IMR-90 (cell line): ENCODE results near the gene LEKR1. TPM values are rescaled to one million over a fixed set of nuclear protein-coding genes. Genes with fewer than 3 reads are reported as not detected.

Experiments used
- ATAC-seq: fragments of 200-7000 bp; cut with Tn5 transposase; 2 replicates; pipeline ENCODE4 v1.9.1; 2020; ENCODE audit warnings: low read depth, mild to moderate bottlenecking, moderate library complexity
- BruUV-seq: library from RNA; stranded (reverse); fragments of 400-500 nt; replicated peaks from 2 replicates; lab custom pipeline; 2021; lab: Mats Ljungman, UMichigan
- CTCF ChIA-PET: fragments of 300-600 bp; formaldehyde crosslinking; extraction: SDS; loops from one replicate; lab custom pipeline; 2021; ENCODE audit warnings: antibody characterized with exemption; lab: Yijun Ruan, JAX
- POLR2A ChIA-PET: fragments of 300-600 bp; sonication (Branson Sonifier 250); formaldehyde crosslinking; loops from one replicate; lab custom pipeline; 2022; ENCODE audit warnings: antibody characterized with exemption; ENCODE audit not compliant: unreplicated experiment; lab: Charles Lee
- DNase-seq: peaks from one replicate; pipeline ENCODE4 v3.0.0; 2013
- H2AFZ ChIP-seq: replicated peaks from 2 replicates; pipeline ENCODE3; 2013; ENCODE audit warnings: low read length, mild to moderate bottlenecking; ENCODE audit not compliant: poor library complexity
- H2AK5ac ChIP-seq: 2 replicates; pipeline ENCODE4 v1.6.1; 2013; ENCODE audit warnings: low read depth, low read length, inconsistent platforms
- H2AK9ac ChIP-seq: replicated peaks from 2 replicates; pipeline ENCODE3; 2013; ENCODE audit warnings: mild to moderate bottlenecking, low read depth, low read length, moderate library complexity; ENCODE audit not compliant: poor library complexity
- H2BK120ac ChIP-seq: 2 replicates; pipeline ENCODE4 v1.6.1; 2013; ENCODE audit warnings: low read depth, low read length, inconsistent platforms
- H2BK15ac ChIP-seq: 3 replicates; pipeline ENCODE4 v1.6.1; 2013; ENCODE audit warnings: low read depth, low read length, inconsistent platforms
- H2BK20ac ChIP-seq: 2 replicates; pipeline ENCODE4 v1.6.1; 2013; ENCODE audit warnings: low read depth, mild to moderate bottlenecking, inconsistent platforms, low read length, moderate library complexity
- H2BK5ac ChIP-seq: 2 replicates; pipeline ENCODE4 v1.6.1; 2013; ENCODE audit warnings: mild to moderate bottlenecking, low read depth, low read length, inconsistent platforms; ENCODE audit not compliant: poor library complexity, severe bottlenecking
- H3K14ac ChIP-seq: replicated peaks from 2 replicates; pipeline ENCODE4 v1.6.1; 2013; ENCODE audit warnings: low read depth, low read length, inconsistent platforms
- H3K18ac ChIP-seq: 2 replicates; pipeline ENCODE4 v1.6.1; 2013; ENCODE audit warnings: low read depth, low read length, control low read depth
- H3K23ac ChIP-seq: 2 replicates; pipeline ENCODE4 v1.6.1; 2013; ENCODE audit warnings: low read depth, low read length, inconsistent platforms
- H3K27ac ChIP-seq: 2 replicates; pipeline ENCODE4 v1.5.1; 2013; ENCODE audit warnings: mild to moderate bottlenecking, control low read depth, low read length; ENCODE audit not compliant: insufficient read depth
- H3K27me3 ChIP-seq: 2 replicates; pipeline ENCODE4 v1.6.1; 2013; ENCODE audit warnings: low read length; ENCODE audit not compliant: control insufficient read depth, insufficient read depth
- H3K36me3 ChIP-seq: 2 replicates; pipeline ENCODE4 v1.6.1; 2013; ENCODE audit warnings: low read length, mixed read lengths; ENCODE audit not compliant: control insufficient read depth, insufficient read depth
- H3K4ac ChIP-seq: 2 replicates; pipeline ENCODE4 v1.6.1; 2013; ENCODE audit warnings: low read depth, low read length, inconsistent platforms
- H3K4me1 ChIP-seq: 2 replicates; pipeline ENCODE4 v1.6.1; 2013; ENCODE audit warnings: low read length, mixed read lengths; ENCODE audit not compliant: control insufficient read depth, insufficient read depth
- H3K4me2 ChIP-seq: 2 replicates; pipeline ENCODE4 v1.6.1; 2013; ENCODE audit warnings: low read depth, mild to moderate bottlenecking, control low read depth, low read length, moderate library complexity
- H3K4me3 ChIP-seq: 2 replicates; pipeline ENCODE4 v1.5.1; 2013; ENCODE audit warnings: low read depth, mild to moderate bottlenecking, control low read depth, low read length, moderate library complexity; ENCODE audit not compliant: insufficient read depth
- H3K56ac ChIP-seq: 2 replicates; pipeline ENCODE4 v1.6.1; 2013; ENCODE audit warnings: low read length, inconsistent platforms; ENCODE audit not compliant: insufficient read depth; ENCODE audit errors: extremely low read depth
- H3K79me1 ChIP-seq, 2 experiments: 2 replicates each; pipeline ENCODE4 v1.6.1; 2013; ENCODE audit warnings: low read length in 2 of 2, inconsistent platforms in 1 of 2, low read depth in 1 of 2
- H3K9ac ChIP-seq: 2 replicates; pipeline ENCODE4 v1.6.1; 2013; ENCODE audit warnings: low read depth, low read length, control low read depth
- H3K9me1 ChIP-seq: 2 replicates; pipeline ENCODE4 v1.6.1; 2013; ENCODE audit warnings: low read length, inconsistent platforms; ENCODE audit not compliant: insufficient read depth
- H3K9me3 ChIP-seq: 2 replicates; pipeline ENCODE4 v1.6.1; 2013; ENCODE audit warnings: low read length; ENCODE audit not compliant: control insufficient read depth, insufficient read depth
- H4K20me1 ChIP-seq: 2 replicates; pipeline ENCODE4 v1.6.1; 2013; ENCODE audit warnings: low read length, inconsistent platforms; ENCODE audit not compliant: insufficient read depth
- H4K5ac ChIP-seq: 2 replicates; pipeline ENCODE4 v1.6.1; 2013; ENCODE audit warnings: mild to moderate bottlenecking, low read depth, low read length, control low read depth
- H4K8ac ChIP-seq, 2 experiments: 2 replicates each; pipeline ENCODE4 v1.6.1; 2013; ENCODE audit warnings: low read depth in 2 of 2, low read length in 2 of 2, control low read depth in 1 of 2, inconsistent platforms in 1 of 2
- H4K91ac ChIP-seq: 2 replicates; pipeline ENCODE4 v1.6.1; 2013; ENCODE audit warnings: low read depth, low read length, inconsistent platforms; ENCODE audit not compliant: insufficient read depth
- BHLHE40 ChIP-seq: fragments of 150-350 bp; IDR thresholded peaks from 2 replicates; pipeline ENCODE4 v1.6.1; 2016; ENCODE audit warnings: mild to moderate bottlenecking, low read depth, low read length
- CEBPB ChIP-seq: IDR thresholded peaks from 2 replicates; pipeline ENCODE4 v1.6.1; 2012; ENCODE audit warnings: low read depth, low read length, improper control_type of control experiment
- CHD1 ChIP-seq: IDR thresholded peaks from 2 replicates; pipeline ENCODE4 v1.6.1; 2012; ENCODE audit warnings: low read depth, low read length, improper control_type of control experiment
- CTCF ChIP-seq: conservative IDR thresholded peaks from 2 replicates; pipeline ENCODE4 v1.5.1; 2012; ENCODE audit warnings: mild to moderate bottlenecking, low read depth, low read length, improper control_type of control experiment
- ELK1 ChIP-seq: fragments of 150-350 bp; IDR thresholded peaks from 2 replicates; pipeline ENCODE4 v1.6.1; 2016; ENCODE audit warnings: low read depth, mild to moderate bottlenecking, low read length, moderate library complexity, borderline replicate concordance
- FOS ChIP-seq: fragments of 150-350 bp; IDR thresholded peaks from 2 replicates; pipeline ENCODE4 v1.6.1; 2016; ENCODE audit warnings: low read depth, low read length
- MAFK ChIP-seq: IDR thresholded peaks from 2 replicates; pipeline ENCODE4 v1.6.1; 2012; ENCODE audit warnings: low read depth, low read length, improper control_type of control experiment
- MAZ ChIP-seq: IDR thresholded peaks from 2 replicates; pipeline ENCODE4 v1.6.1; 2012; ENCODE audit warnings: low read depth, mild to moderate bottlenecking, low read length, improper control_type of control experiment, moderate library complexity, borderline replicate concordance
- MXI1 ChIP-seq: IDR thresholded peaks from 2 replicates; pipeline ENCODE4 v1.6.1; 2012; ENCODE audit warnings: low read depth, mild to moderate bottlenecking, low read length, moderate library complexity, borderline replicate concordance
- NFE2L2 ChIP-seq: fragments of 150-350 bp; IDR thresholded peaks from 2 replicates; pipeline ENCODE4 v1.6.1; 2016; ENCODE audit warnings: low read depth, mild to moderate bottlenecking, low read length
- POLR2A ChIP-seq: IDR thresholded peaks from 2 replicates; pipeline ENCODE4 v1.6.1; 2012; ENCODE audit warnings: mild to moderate bottlenecking, low read depth, low read length
- RAD21 ChIP-seq: IDR thresholded peaks from 2 replicates; pipeline ENCODE4 v1.6.1; 2012; ENCODE audit warnings: low read length, improper control_type of control experiment
- RCOR1 ChIP-seq: IDR thresholded peaks from 2 replicates; pipeline ENCODE4 v1.6.1; 2012; ENCODE audit warnings: mild to moderate bottlenecking, low read length, improper control_type of control experiment; ENCODE audit not compliant: insufficient replicate concordance
- RFX5 ChIP-seq: IDR thresholded peaks from 2 replicates; pipeline ENCODE4 v1.8.0; 2012; ENCODE audit warnings: low read depth, mild to moderate bottlenecking, low read length, moderate library complexity
- SMC3 ChIP-seq: fragments of 150-350 bp; IDR thresholded peaks from 2 replicates; pipeline ENCODE4 v1.6.1; 2016; ENCODE audit warnings: low read depth, mild to moderate bottlenecking, antibody characterized with exemption, low read length, moderate library complexity
- WGBS, 2 experiments: methylation state at CpG; one replicate each; pipeline versions ENCODE4 v1.1.5 to v1.1.7; 2013; ENCODE audit warnings: missing lambda C conversion rate in 2 of 2; ENCODE audit not compliant: insufficient read length in 1 of 2; ENCODE audit errors: extremely low coverage in 2 of 2; 5-methylcytosine and 5-hydroxymethylcytosine counted together
- dilution Hi-C: fragments of 300-500 bp; cut with HindIII; formaldehyde crosslinking; loops from one replicate; pipeline ENCODE4 v1.14.3; 2018; ENCODE audit warnings: low sequenced_read_pairs; ENCODE audit not compliant: unreplicated experiment
- in situ Hi-C: fragments of 300-500 bp; cut with MboI; formaldehyde crosslinking; loops from 3 replicates; pipeline ENCODE4 v1.14.3; 2019; ENCODE audit warnings: low sequenced_read_pairs, inconsistent platforms, mixed read lengths
- intact Hi-C: fragments of 100-400 bp; cut with micrococcal nuclease; formaldehyde crosslinking; loops from 2 replicates; pipeline ENCODE4 v1.10.0; 2022
- polyA plus RNA-seq, 3 experiments: library from polyadenylated mRNA; depleted of rRNA; stranded (reverse); fragments of >200 nt; gene quantifications; 2 replicates each; pipeline ENCODE4 v1.2.3, GENCODE V29; 2012; ENCODE audit warnings: low replicate concordance in 1 of 3
- total RNA-seq: library from RNA; depleted of rRNA; stranded (reverse); fragments of >200 nt; gene quantifications from 2 replicates; pipeline ENCODE4 v1.2.3, GENCODE V29; 2012
- TF ChIP-seq, protein P1 (sequence below): fragments of 150-350 bp; IDR thresholded peaks from 2 replicates; pipeline ENCODE4 v1.6.1; 2017; ENCODE audit warnings: mild to moderate bottlenecking, antibody characterized with exemption, low read length, low read depth

Gene LEKR1
- total and polyA plus RNA-seq, 2 of the 4 experiments (the other 2 are of a cell fraction): 0.19 to 0.36 TPM

- Histone ChIP-seq H2BK15ac (no peak overlapping the region), H2BK5ac (no peak overlapping the region), H3K14ac (no peak overlapping the region), H3K56ac (no peak overlapping the region), H3K4me3 (no peak overlapping the region), H3K36me3 (no peaks in the 10 kb centered on the region), H3K9me3 (no peaks in the 10 kb centered on the region), H3K27ac (no peak overlapping the region), H4K8ac (no peak overlapping the region), H3K18ac (no peak overlapping the region), H3K9me1 (no peaks in the 10 kb centered on the region), H3K4me2 (no peak overlapping the region), H4K91ac (no peak overlapping the region), H3K4me1 (no peaks in the 10 kb centered on the region), H3K4ac (no peak overlapping the region), H2AK5ac (no peak overlapping the region), H2BK20ac (no peak overlapping the region), H2BK120ac (no peak overlapping the region), H2AK9ac (no peak overlapping the region), H2AFZ (no peak overlapping the region), H4K5ac (no peak overlapping the region), H3K27me3 (peaks cover 1% of the 10 kb centered on the region; the same call in 1 of the 2 replicates), H3K9ac (no peak overlapping the region), H3K79me1 (no peaks in the 10 kb centered on the region), H4K20me1 (no peaks in the 10 kb centered on the region), H3K23ac (no peak overlapping the region)
- CTCF ChIA-PET: interaction anchor here (0.6 to 1.5 kb wide), 3 partner anchors 11 to 74 kb away, joined by 3 to 6 read pairs (median 4); no protein-coding TSS in a partner anchor
- no TSS peak for BruUV-seq
- dilution Hi-C loops (no loop called here), intact Hi-C loops (no loop called here), in situ Hi-C loops (no loop called here)
- POLR2A ChIA-PET: no interaction called here
- WGBS, 2 experiments: no CpG with 5 or more reads among the region's 2 CpGs
- TF ChIP-seq, protein P1, sequence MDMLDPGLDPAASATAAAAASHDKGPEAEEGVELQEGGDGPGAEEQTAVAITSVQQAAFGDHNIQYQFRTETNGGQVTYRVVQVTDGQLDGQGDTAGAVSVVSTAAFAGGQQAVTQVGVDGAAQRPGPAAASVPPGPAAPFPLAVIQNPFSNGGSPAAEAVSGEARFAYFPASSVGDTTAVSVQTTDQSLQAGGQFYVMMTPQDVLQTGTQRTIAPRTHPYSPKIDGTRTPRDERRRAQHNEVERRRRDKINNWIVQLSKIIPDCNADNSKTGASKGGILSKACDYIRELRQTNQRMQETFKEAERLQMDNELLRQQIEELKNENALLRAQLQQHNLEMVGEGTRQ: no peak
- TF ChIP-seq CEBPB (no peak), RCOR1 (no peak), MXI1 (no peak), MAZ (no peak), SMC3 (no peak), CHD1 (no peak), RFX5 (no peak), POLR2A (no peak), BHLHE40 (no peak), NFE2L2 (no peak), MAFK (no peak), FOS (no peak), ELK1 (no peak), CTCF (no peak), RAD21 (no peak)
- ATAC-seq (no peak), DNase-seq (no peak)
These were observed 125.9 kb downstream of the LEKR1 start for GRCh38 chr3:156952011-156952410.
